Tibial nerve (tissue), 4 donors: ENCODE data around the gene CSNK2B. TPM values are rescaled to one million over a fixed set of nuclear protein-coding genes. Genes with fewer than 3 reads are reported as not detected.

ENCODE experiments used
- DNase-seq, 2 donors: peaks; one replicate each; pipeline ENCODE4 v3.0.0-alpha.2; 2019; ENCODE audit warnings: low spot score in 2 of 2
- H3K27ac ChIP-seq, 4 donors: fragments of 200-600 bp; sonication (generic) in 3 of 4; one replicate each; pipeline ENCODE4 v1.5.1; 2017 to 2019; ENCODE audit warnings: mild to moderate bottlenecking in 1 of 4
- H3K27me3 ChIP-seq, 2 donors: fragments of 200-600 bp; sonication (generic) in 1 of 2; one replicate each; pipeline versions ENCODE4 v1.5.1 to v1.6.0; 2017 to 2019
- H3K36me3 ChIP-seq, 3 donors: fragments of 200-600 bp; sonication (generic); one replicate each; pipeline ENCODE4 v1.5.1; 2018 to 2019
- H3K4me1 ChIP-seq, 4 donors: fragments of 200-600 bp; sonication (generic) in 3 of 4; one replicate each; pipeline ENCODE4 v1.5.1; 2017 to 2019
- H3K4me3 ChIP-seq, 4 donors: fragments of 200-600 bp; sonication (generic) in 3 of 4; one replicate each; pipeline ENCODE4 v1.5.1; 2017 to 2019; ENCODE audit warnings: mild to moderate bottlenecking in 1 of 4, moderate library complexity in 1 of 4
- H3K9me3 ChIP-seq, 4 donors: fragments of 200-600 bp; sonication (generic) in 3 of 4; one replicate each; pipeline ENCODE4 v1.5.1; 2017 to 2019
- EP300 ChIP-seq, 2 donors: sonication (generic); formaldehyde crosslinking; IDR thresholded peaks; one replicate each; pipeline ENCODE4 v1.6.1; 2017; ENCODE audit warnings: antibody characterized with exemption in 2 of 2, mild to moderate bottlenecking in 1 of 2
- POLR2A ChIP-seq, 2 donors: fragments of 450-650 bp; IDR thresholded peaks; one replicate each; pipeline ENCODE4 v1.6.1; 2017; ENCODE audit warnings: antibody characterized with exemption in 2 of 2, mild to moderate bottlenecking in 2 of 2, moderate library complexity in 2 of 2
- WGBS, 2 donors: methylation state at CpG; one replicate each; pipeline ENCODE4 v1.1.5; 2018; 5-methylcytosine and 5-hydroxymethylcytosine counted together
- small RNA-seq: library from RNA; depleted of rRNA; stranded (forward); fragments of <200 nt; gene quantifications from one replicate; pipeline ENCODE3, GENCODE V24; 2016
- total RNA-seq, 4 donors: library from RNA; depleted of rRNA; stranded (reverse); fragments of >200 nt; gene quantifications; one replicate each; pipeline ENCODE4 v1.1.0, GENCODE V29; 2016
- TF ChIP-seq, protein P1 (sequence below), 5 experiments: fragments of 200-600 bp in 3 of 5; fragments of 450-650 bp in 2 of 5; sonication (generic) in 3 of 5; IDR thresholded peaks; one replicate each; pipeline ENCODE4 v1.5.1; 2016 to 2019; ENCODE audit warnings: antibody characterized with exemption in 5 of 5, mild to moderate bottlenecking in 3 of 5, moderate library complexity in 2 of 5

CSNK2B gene
- total RNA-seq, 4 donors from 2014 or later = 183 to 207 (median 188) TPM

DNA sequence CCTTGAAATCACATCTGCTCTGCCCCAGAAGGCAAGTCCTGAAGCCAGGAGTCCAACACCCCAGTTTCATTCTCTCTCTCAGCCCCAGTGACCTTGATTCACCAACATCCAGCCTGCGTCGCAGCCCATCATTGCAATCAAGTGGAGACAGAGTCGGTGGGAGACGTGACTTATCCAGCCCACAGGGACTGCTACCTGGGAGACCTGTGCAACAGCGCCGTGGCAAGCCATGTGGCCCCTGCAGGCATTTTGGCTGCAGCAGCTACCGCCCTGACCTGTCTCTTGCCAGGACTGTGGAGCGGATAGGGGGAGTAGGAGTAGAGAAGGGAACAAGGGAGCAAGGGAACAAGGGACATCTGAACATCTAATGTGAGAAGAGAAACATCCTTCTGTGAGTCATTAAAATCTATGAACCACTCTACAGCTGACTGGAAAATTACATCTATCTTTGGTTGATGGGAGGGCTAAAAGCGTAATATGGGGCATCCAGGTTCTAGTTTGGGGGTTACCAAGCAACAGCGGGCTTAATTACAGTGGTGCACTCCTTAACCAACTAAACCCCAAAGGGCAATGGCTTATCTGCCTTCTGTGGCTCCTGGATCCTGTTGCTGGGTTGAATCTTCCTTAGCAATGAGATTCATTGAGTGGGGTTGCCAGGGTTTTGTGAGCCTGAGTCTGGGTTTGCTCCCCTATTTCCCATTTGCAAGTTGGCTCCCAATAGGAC, 51.8 kb downstream of the CSNK2B start:
- WGBS, 2 donors = 63 to 78% methylated on average over 10 of the region's 10 CpGs
- no peak for DNase-seq
- TF ChIP-seq, protein P1, sequence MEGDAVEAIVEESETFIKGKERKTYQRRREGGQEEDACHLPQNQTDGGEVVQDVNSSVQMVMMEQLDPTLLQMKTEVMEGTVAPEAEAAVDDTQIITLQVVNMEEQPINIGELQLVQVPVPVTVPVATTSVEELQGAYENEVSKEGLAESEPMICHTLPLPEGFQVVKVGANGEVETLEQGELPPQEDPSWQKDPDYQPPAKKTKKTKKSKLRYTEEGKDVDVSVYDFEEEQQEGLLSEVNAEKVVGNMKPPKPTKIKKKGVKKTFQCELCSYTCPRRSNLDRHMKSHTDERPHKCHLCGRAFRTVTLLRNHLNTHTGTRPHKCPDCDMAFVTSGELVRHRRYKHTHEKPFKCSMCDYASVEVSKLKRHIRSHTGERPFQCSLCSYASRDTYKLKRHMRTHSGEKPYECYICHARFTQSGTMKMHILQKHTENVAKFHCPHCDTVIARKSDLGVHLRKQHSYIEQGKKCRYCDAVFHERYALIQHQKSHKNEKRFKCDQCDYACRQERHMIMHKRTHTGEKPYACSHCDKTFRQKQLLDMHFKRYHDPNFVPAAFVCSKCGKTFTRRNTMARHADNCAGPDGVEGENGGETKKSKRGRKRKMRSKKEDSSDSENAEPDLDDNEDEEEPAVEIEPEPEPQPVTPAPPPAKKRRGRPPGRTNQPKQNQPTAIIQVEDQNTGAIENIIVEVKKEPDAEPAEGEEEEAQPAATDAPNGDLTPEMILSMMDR (IDR thresholded peaks at IDR 0.05) = no peak
- TF ChIP-seq EP300 (IDR thresholded peaks at IDR 0.05) = no peak
- TF ChIP-seq POLR2A (IDR thresholded peaks at IDR 0.05) = no peak
- H3K4me1 ChIP-seq = peaks cover 0 to 7% (median 0%) of the 10 kb centered on the region in 4 donors
- H3K36me3 ChIP-seq = no peaks in the 10 kb centered on the region
- no peaks in the 10 kb centered on the region for H3K27me3 ChIP-seq
- no peak overlapping the region for H3K27ac ChIP-seq
- no peaks in the 10 kb centered on the region for H3K9me3 ChIP-seq
- no peak overlapping the region for H3K4me3 ChIP-seq

DNA sequence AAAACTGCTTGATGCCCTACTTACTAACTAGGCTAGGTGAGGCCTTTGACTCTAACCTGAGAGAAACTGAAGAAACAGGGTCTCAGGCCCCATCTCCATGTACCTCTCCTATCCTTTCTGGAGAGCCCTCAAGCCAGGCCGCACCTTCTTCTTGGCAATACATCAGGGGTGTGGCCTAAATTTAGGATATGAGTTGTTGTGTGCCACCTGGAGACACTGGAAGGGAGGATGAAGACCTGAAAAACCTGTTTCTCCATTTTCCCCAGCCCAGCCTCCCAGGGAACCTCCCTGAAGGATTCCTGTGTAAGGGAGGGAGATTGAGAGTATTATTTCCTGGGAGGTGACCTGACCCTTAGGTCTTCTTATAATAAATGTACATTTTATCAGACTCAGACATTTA, 52.4 kb downstream of the CSNK2B start:
- TF ChIP-seq EP300 (IDR thresholded peaks at IDR 0.05) (no peak), POLR2A (IDR thresholded peaks at IDR 0.05) (no peak)
- TF ChIP-seq, protein P1 (IDR thresholded peaks at IDR 0.05) = no peak
- Histone ChIP-seq H3K4me3 (no peak overlapping the region), H3K27ac (no peak overlapping the region), H3K36me3 (no peaks in the 10 kb centered on the region), H3K27me3 (no peaks in the 10 kb centered on the region), H3K4me1 (peaks cover 0 to 7% (median 0%) of the 10 kb centered on the region in 4 donors), H3K9me3 (no peaks in the 10 kb centered on the region)
- no peak for DNase-seq
- whole genome bisulfite sequencing, 2 donors = 70 to 71% methylated on average over 1 of the region's 1 CpG

DNA sequence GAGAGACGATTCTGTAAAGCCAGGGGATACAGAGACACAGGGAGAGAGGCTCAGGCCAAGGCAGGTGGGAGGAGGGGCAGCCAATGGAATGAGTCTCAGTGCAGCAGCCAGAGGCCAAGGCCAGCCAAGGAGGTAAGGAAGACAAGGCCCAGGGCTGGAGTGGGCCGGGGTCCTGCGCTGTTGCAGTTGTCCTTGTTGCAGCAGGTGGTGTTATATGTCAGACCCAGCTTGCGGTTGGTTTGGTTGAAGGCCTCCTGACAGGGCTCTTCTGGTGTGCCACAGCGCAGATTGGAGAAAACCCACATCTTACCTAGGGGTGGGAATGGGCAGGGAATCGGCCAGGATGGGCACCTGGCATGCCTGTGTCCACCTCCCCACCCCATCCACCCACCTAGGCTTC, 53.1 kb downstream of the CSNK2B start:
- Histone ChIP-seq H3K36me3 (no peaks in the 10 kb centered on the region), H3K27ac (no peak overlapping the region), H3K27me3 (no peaks in the 10 kb centered on the region), H3K9me3 (no peaks in the 10 kb centered on the region), H3K4me1 (peaks cover 0 to 2% (median 0%) of the 10 kb centered on the region in 4 donors), H3K4me3 (no peak overlapping the region)
- no peak for TF ChIP-seq EP300 (IDR thresholded peaks at IDR 0.05)
- no peak for TF ChIP-seq POLR2A (IDR thresholded peaks at IDR 0.05)
- TF ChIP-seq, protein P1 (IDR thresholded peaks at IDR 0.05) = no peak
- WGBS, 2 donors = 86 to 92% methylated on average over 5 to 6 of the region's 6 CpGs
- DNase-seq = no peak

Small RNAs within 50 kb of the gene (small RNA-seq; reads per million reads assigned to genes)
- gene LY6G6D (not detected), gene MIR4646 (not detected), gene MIR6832 (not detected), gene RF00019 (not detected), gene SNORA38 (5.1 reads per million, percentile 84 among the genes with 10 or more reads in this experiment)

Other genes with a start within 250 kb of the CSNK2B start
- gene MICB, start 167.9 kb upstream of the CSNK2B start, total RNA-seq = 1 to 10 TPM; 1.0 to 8.0 (median 4.1) TPM
- gene MCCD1, start 137.1 kb upstream of the CSNK2B start, total RNA-seq = not detected
- gene DDX39B, start 124.1 kb upstream of the CSNK2B start, total RNA-seq = 100 to 1,000 TPM; 306 to 436 (median 358) TPM
- 1 to 10 TPM in 3 of 4 donors, under 1 TPM in 1; 0.60 to 3.8 (median 2.2) TPM for gene ATP6V1G2, start 119.5 kb upstream of the CSNK2B start, total RNA-seq
- gene NFKBIL1, start 118.5 kb upstream of the CSNK2B start, total RNA-seq = 10 to 100 TPM; 26.2 to 30.2 (median 27.7) TPM
- not detected for gene LTA, start 93.8 kb upstream of the CSNK2B start, total RNA-seq
- not detected for gene TNF, start 90.5 kb upstream of the CSNK2B start, total RNA-seq
- gene LTB, start 83.7 kb upstream of the CSNK2B start, total RNA-seq = not detected
- gene LST1, start 79.8 kb upstream of the CSNK2B start, total RNA-seq = 10 to 100 TPM; 15.7 to 86.5 (median 20.8) TPM
- gene NCR3, start 73.1 kb upstream of the CSNK2B start, total RNA-seq = not detected
- gene AIF1, start 50.8 kb upstream of the CSNK2B start, total RNA-seq = 10 to 100 TPM; 27.1 to 66.3 (median 50.4) TPM
- 100 to 1,000 TPM in 2 of 4 donors, 10 to 100 TPM in 2; 71.4 to 113 (median 88.0) TPM for gene PRRC2A, start 45.4 kb upstream of the CSNK2B start, total RNA-seq
- gene BAG6, start 13.4 kb upstream of the CSNK2B start, total RNA-seq = 100 to 1,000 TPM; 189 to 228 (median 210) TPM
- gene APOM, start 10.2 kb upstream of the CSNK2B start, total RNA-seq = 1 to 10 TPM in 1 of 4 donors, under 1 TPM in 2, not detected in 1; 0.63 to 2.0 (median 0.90) TPM
- 10 to 100 TPM; 13.8 to 23.3 (median 20.5) TPM for gene C6orf47, start 5.3 kb upstream of the CSNK2B start, total RNA-seq
- 10 to 100 TPM; 18.8 to 30.0 (median 26.5) TPM for gene GPANK1, start 1.1 kb upstream of the CSNK2B start, total RNA-seq
- gene LY6G5B, start 3.9 kb downstream of the CSNK2B start, total RNA-seq = 10 to 100 TPM in 2 of 4 donors, 1 to 10 TPM in 2; 7.6 to 13.0 (median 9.8) TPM
- under 1 TPM in 1 of 4 donors, not detected in 3; 0.84 TPM for gene LY6G5C, start 15.0 kb downstream of the CSNK2B start, total RNA-seq
- 10 to 100 TPM; 37.1 to 62.1 (median 49.9) TPM for gene ABHD16A, start 37.2 kb downstream of the CSNK2B start, total RNA-seq
- gene LY6G6F, start 40.8 kb downstream of the CSNK2B start, total RNA-seq = not detected
- not detected for gene LY6G6D, start 49.3 kb downstream of the CSNK2B start, total RNA-seq
- gene LY6G6C, start 55.7 kb downstream of the CSNK2B start, total RNA-seq = not detected
- gene MPIG6B, start 57.3 kb downstream of the CSNK2B start, total RNA-seq = not detected
- gene DDAH2, start 63.2 kb downstream of the CSNK2B start, total RNA-seq = 100 to 1,000 TPM; 134 to 193 (median 166) TPM
- gene CLIC1, start 70.5 kb downstream of the CSNK2B start, total RNA-seq = 100 to 1,000 TPM; 216 to 341 (median 246) TPM
- gene MSH5, start 73.9 kb downstream of the CSNK2B start, total RNA-seq = 10 to 100 TPM; 12.2 to 25.5 (median 18.4) TPM
- 1 to 10 TPM in 3 of 4 donors, not detected in 1; 1.5 to 5.5 (median 4.8) TPM for gene SAPCD1, start 96.6 kb downstream of the CSNK2B start, total RNA-seq
- gene VWA7, start 111.2 kb downstream of the CSNK2B start, total RNA-seq = under 1 TPM; 0.21 to 0.66 (median 0.35) TPM
- 10 to 100 TPM; 40.8 to 58.6 (median 50.1) TPM for gene VARS1, start 129.7 kb downstream of the CSNK2B start, total RNA-seq
- gene LSM2, start 140.9 kb downstream of the CSNK2B start, total RNA-seq = 10 to 100 TPM; 23.9 to 31.8 (median 28.4) TPM
- 1 to 10 TPM in 2 of 4 donors, under 1 TPM in 2; 0.20 to 2.4 (median 1.2) TPM for gene HSPA1L, start 149.2 kb downstream of the CSNK2B start, total RNA-seq
- 100 to 1,000 TPM; 170 to 304 (median 221) TPM for gene HSPA1A, start 149.5 kb downstream of the CSNK2B start, total RNA-seq
- gene HSPA1B, start 161.7 kb downstream of the CSNK2B start, total RNA-seq = 100 to 1,000 TPM; 134 to 186 (median 168) TPM
- gene NEU1, start 196.7 kb downstream of the CSNK2B start, total RNA-seq = 10 to 100 TPM; 25.8 to 44.6 (median 33.8) TPM
- under 1 TPM in 3 of 4 donors, not detected in 1; 0.22 to 0.84 (median 0.59) TPM for gene SLC44A4, start 212.9 kb downstream of the CSNK2B start, total RNA-seq
- 10 to 100 TPM; 38.2 to 63.9 (median 46.8) TPM for gene EHMT2, start 231.6 kb downstream of the CSNK2B start, total RNA-seq
- gene ZBTB12, start 236.0 kb downstream of the CSNK2B start, total RNA-seq = 1 to 10 TPM in 3 of 4 donors, under 1 TPM in 1; 0.63 to 3.5 (median 2.9) TPM